Esophagus (tissue), 2 donors: ENCODE measurements around the gene ARFGEF2. TPM values are rescaled to one million over a fixed set of nuclear protein-coding genes. Genes with fewer than 3 reads are reported as not detected.

Experiments used
- H3K27ac ChIP-seq, 2 donors: one replicate each; pipeline ENCODE4 v1.5.1; 2013; ENCODE audit warnings: low read depth in 2 of 2, mild to moderate bottlenecking in 2 of 2, inconsistent platforms in 1 of 2, low read length in 1 of 2, moderate library complexity in 1 of 2
- H3K27me3 ChIP-seq, 2 donors: one replicate each; pipeline ENCODE4 v1.6.1; 2013; ENCODE audit warnings: low read length in 2 of 2, control low read depth in 1 of 2, mild to moderate bottlenecking in 1 of 2; ENCODE audit not compliant: insufficient read depth in 2 of 2, control insufficient read depth in 1 of 2
- H3K36me3 ChIP-seq, 2 donors: one replicate each; pipeline ENCODE4 v1.6.1; 2013; ENCODE audit warnings: low read length in 1 of 2; ENCODE audit not compliant: control insufficient read depth in 2 of 2, insufficient read depth in 2 of 2
- H3K4me1 ChIP-seq, 2 donors: one replicate each; pipeline ENCODE4 v1.6.1; 2013; ENCODE audit warnings: low read length in 1 of 2; ENCODE audit not compliant: control insufficient read depth in 2 of 2, insufficient read depth in 2 of 2
- H3K4me3 ChIP-seq, 2 donors: one replicate each; pipeline ENCODE4 v1.5.1; 2013; ENCODE audit warnings: low read length in 2 of 2, mild to moderate bottlenecking in 2 of 2, low read depth in 1 of 2, moderate library complexity in 1 of 2
- H3K9me3 ChIP-seq, 2 donors: one replicate each; pipeline ENCODE4 v1.6.1; 2013; ENCODE audit warnings: mild to moderate bottlenecking in 2 of 2, low read depth in 1 of 2, low read length in 1 of 2, moderate library complexity in 1 of 2; ENCODE audit not compliant: control insufficient read depth in 2 of 2, insufficient read depth in 1 of 2
- WGBS, 2 donors: extraction: QIAGEN DNeasy Blood & Tissue Kit; methylation state at CpG; one replicate each; pipeline ENCODE4 v1.1.7; 2013; 5-methylcytosine and 5-hydroxymethylcytosine counted together
- polyA plus RNA-seq, 2 donors: library from polyadenylated mRNA; stranded (reverse); fragments of 200-250 nt; gene quantifications; one replicate each; pipeline ENCODE4 v1.2.3, GENCODE V29; 2013
- donor health status: healthy with polysubstance abuse.
- donor health status: Bipolar disorder and iron deficiency.

Gene ARFGEF2
- polyA plus RNA-seq = 1 to 10 TPM; 6.5 to 8.2 TPM

GRCh38 chr20:48921168-48921882 lies at the start of gene ARFGEF2:
ARFGEF2 (plus strand) TSS chr20:48921711; CDS start chr20:48921890, 179 bp downstream.
- Histone ChIP-seq H3K9me3 (no peaks in the 10 kb centered on the region), H3K4me1 (peaks cover 0 to 6% of the 10 kb centered on the region in 2 donors), H3K27ac (peak within 1 kb of the TSS; percentile 98 to 99), H3K4me3 (peak within 1 kb of the TSS; percentile 86 to 95), H3K36me3 (no peaks in the 10 kb centered on the region), H3K27me3 (no peaks in the 10 kb centered on the region)
- WGBS, 2 donors = 0% methylated on average over 69 to 70 of the region's 70 CpGs

GRCh38 chr20:48875233-48875913 lies 46.1 kb upstream of the ARFGEF2 start:
- Histone ChIP-seq H3K4me3 (no peak overlapping the region), H3K4me1 (no peaks in the 10 kb centered on the region), H3K36me3 (no peaks in the 10 kb centered on the region), H3K27ac (no peak overlapping the region), H3K27me3 (no peaks in the 10 kb centered on the region), H3K9me3 (no peaks in the 10 kb centered on the region)
- WGBS, 2 donors = 73 to 76% methylated on average over 17 of the region's 17 CpGs

DNA sequence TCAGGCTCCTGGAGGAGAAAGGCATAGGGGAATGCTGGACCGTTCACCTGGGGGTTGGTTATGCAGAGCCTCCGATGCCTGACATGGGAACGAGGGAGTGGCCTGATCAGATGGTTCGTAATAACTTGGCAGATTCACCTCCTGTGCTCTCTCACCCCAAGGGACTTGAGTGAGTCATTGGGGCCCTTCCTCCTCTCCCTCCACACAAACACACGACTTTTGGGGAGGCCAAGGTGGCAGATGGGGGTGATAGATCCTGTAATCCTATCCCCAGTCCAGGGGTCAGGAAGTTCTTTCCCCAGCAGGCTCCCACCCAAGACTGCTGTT lies 45.6 kb upstream of the ARFGEF2 start:
- 38 to 42% methylated on average over 5 of the region's 5 CpGs for WGBS, 2 donors
- Histone ChIP-seq H3K27me3 (no peaks in the 10 kb centered on the region), H3K4me1 (no peaks in the 10 kb centered on the region), H3K4me3 (no peak overlapping the region), H3K9me3 (no peaks in the 10 kb centered on the region), H3K27ac (no peak overlapping the region), H3K36me3 (no peaks in the 10 kb centered on the region)

DNA sequence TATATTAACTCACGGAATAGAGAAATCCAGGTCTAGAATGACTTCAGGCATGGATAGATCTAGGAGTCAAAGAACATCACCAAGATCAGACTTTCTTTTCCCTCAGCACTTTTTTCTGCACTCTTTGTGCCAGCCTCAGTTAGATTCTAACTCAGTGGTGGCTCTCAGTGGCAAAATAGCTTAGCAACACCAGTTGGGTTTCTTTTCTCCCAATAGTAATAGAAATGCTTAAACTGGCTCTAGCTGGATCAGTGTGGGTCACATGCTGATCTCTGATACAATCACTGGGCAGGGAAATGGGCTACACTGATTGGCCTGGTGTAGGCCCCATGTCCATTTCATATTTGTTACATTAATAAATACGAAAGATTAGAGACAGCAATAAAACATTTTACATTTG lies 44.2 kb upstream of the ARFGEF2 start:
- Histone ChIP-seq H3K9me3 (no peaks in the 10 kb centered on the region), H3K4me1 (no peaks in the 10 kb centered on the region), H3K4me3 (no peak overlapping the region), H3K27me3 (no peaks in the 10 kb centered on the region), H3K36me3 (no peaks in the 10 kb centered on the region), H3K27ac (no peak overlapping the region)
- 48 to 67% methylated on average over 2 of the region's 2 CpGs for WGBS, 2 donors

GRCh38 chr20:48878534-48879248 lies 42.8 kb upstream of the ARFGEF2 start:
- Histone ChIP-seq H3K4me3 (no peak overlapping the region), H3K27me3 (no peaks in the 10 kb centered on the region), H3K4me1 (no peaks in the 10 kb centered on the region), H3K36me3 (no peaks in the 10 kb centered on the region), H3K9me3 (no peaks in the 10 kb centered on the region), H3K27ac (no peak overlapping the region)
- WGBS, 2 donors = 92 to 94% methylated on average over 10 of the region's 10 CpGs

- H3K4me1 ChIP-seq = no peaks in the 10 kb centered on the region
- no peak overlapping the region for H3K27ac ChIP-seq
- H3K36me3 ChIP-seq = no peaks in the 10 kb centered on the region
- H3K27me3 ChIP-seq = no peaks in the 10 kb centered on the region
- H3K4me3 ChIP-seq = no peak overlapping the region
- H3K9me3 ChIP-seq = no peaks in the 10 kb centered on the region
- WGBS, 2 donors = 65 to 80% methylated on average over 1 of the region's 1 CpG
These were observed 41.8 kb upstream of the ARFGEF2 start for GRCh38 chr20:48879612-48880245.

DNA sequence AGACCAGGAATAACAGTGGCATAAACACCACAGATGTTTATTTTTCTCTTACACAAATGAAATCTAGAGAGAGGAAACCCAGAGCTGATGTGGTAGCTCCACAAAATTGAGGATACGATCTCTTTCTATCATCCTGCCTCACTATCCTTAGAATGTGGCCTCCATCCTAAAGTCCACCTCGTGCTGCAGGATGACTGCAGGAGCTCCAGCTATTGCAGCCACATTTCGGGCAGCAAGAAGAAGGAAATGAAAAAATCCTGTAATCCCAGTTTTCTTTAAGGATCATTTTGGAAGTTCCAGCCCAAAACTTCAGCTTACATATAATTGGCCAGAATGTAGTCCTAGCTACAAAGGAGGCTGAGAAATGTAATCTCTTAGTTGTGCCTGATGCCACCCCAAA lies 41.2 kb upstream of the ARFGEF2 start:
- H3K4me3 ChIP-seq = no peak overlapping the region
- no peaks in the 10 kb centered on the region for H3K4me1 ChIP-seq
- WGBS, 2 donors = 92% methylated on average over 3 of the region's 3 CpGs
- H3K36me3 ChIP-seq = no peaks in the 10 kb centered on the region
- H3K9me3 ChIP-seq = no peaks in the 10 kb centered on the region
- H3K27me3 ChIP-seq = no peaks in the 10 kb centered on the region
- H3K27ac ChIP-seq = no peak overlapping the region

GRCh38 chr20:48880981-48881657 lies 40.4 kb upstream of the ARFGEF2 start:
- Histone ChIP-seq H3K4me3 (no peak overlapping the region), H3K27ac (no peak overlapping the region), H3K9me3 (no peaks in the 10 kb centered on the region), H3K27me3 (no peaks in the 10 kb centered on the region), H3K36me3 (no peaks in the 10 kb centered on the region), H3K4me1 (no peaks in the 10 kb centered on the region)
- 85% methylated on average over 7 of the region's 7 CpGs for WGBS, 2 donors

DNA sequence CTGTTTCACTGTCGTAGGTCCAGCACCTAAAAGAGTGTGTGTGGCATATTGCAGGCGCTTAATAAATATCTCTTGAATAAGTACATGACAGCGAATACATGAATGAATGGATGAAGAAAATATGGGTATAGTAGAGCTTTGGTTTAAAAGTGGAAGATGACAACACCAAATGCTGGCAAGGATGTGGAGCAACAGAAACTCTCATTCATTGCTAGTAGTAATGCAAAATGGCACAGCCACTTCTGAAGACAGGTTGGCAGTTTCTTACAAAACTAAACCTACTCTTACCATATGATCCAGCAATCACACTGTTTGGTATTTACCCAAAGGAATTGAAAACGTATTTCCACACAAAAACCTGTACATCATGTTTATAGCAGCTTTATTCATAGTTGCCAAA lies 36.3 kb upstream of the ARFGEF2 start:
- 76 to 81% methylated on average over 4 of the region's 4 CpGs for WGBS, 2 donors
- H3K4me3 ChIP-seq = no peak overlapping the region

More for the DNA sequence above, 36.3 kb upstream of the ARFGEF2 start:
- no peaks in the 10 kb centered on the region for H3K4me1 ChIP-seq
- no peak overlapping the region for H3K27ac ChIP-seq
- no peaks in the 10 kb centered on the region for H3K27me3 ChIP-seq
- H3K9me3 ChIP-seq = no peaks in the 10 kb centered on the region
- no peaks in the 10 kb centered on the region for H3K36me3 ChIP-seq
